ENCODE results near the gene C1orf21.

The C1orf21 gene

GRCh38 chr1:184518736-184519357 is 132.0 kb downstream of the C1orf21 start:
- DNase-seq (ENCODE audit: low read depth), result no peak

- DNase-seq (ENCODE audit: low read depth), result no peak
Observed at GRCh38 chr1:184520336-184520735, 133.5 kb downstream of the C1orf21 start.

GRCh38 chr1:184524248-184524647 is 137.4 kb downstream of the C1orf21 start:
- peak; percentile 47 for DNase-seq (ENCODE audit: low read depth)

- no peak for DNase-seq (ENCODE audit: low read depth)
Observed at GRCh38 chr1:184527402-184527801, 140.6 kb downstream of the C1orf21 start.

- no peak for DNase-seq (ENCODE audit: low read depth)
Observed at GRCh38 chr1:184530226-184530625, 143.4 kb downstream of the C1orf21 start.

GRCh38 chr1:184531296-184531695 is 144.5 kb downstream of the C1orf21 start:
- DNase-seq (ENCODE audit: low read depth), result no peak

GRCh38 chr1:184532199-184532598 is 145.4 kb downstream of the C1orf21 start:
- no peak for DNase-seq (ENCODE audit: low read depth)

GRCh38 chr1:184533049-184533448 is 146.2 kb downstream of the C1orf21 start:
- no peak for DNase-seq (ENCODE audit: low read depth)

- no peak for DNase-seq (ENCODE audit: low read depth)
Observed at GRCh38 chr1:184533915-184534314, 147.1 kb downstream of the C1orf21 start.

GRCh38 chr1:184534690-184535089 is 147.9 kb downstream of the C1orf21 start:
- DNase-seq (ENCODE audit: low read depth), result no peak

GRCh38 chr1:184535191-184535970 is 148.6 kb downstream of the C1orf21 start:
- no peak for DNase-seq (ENCODE audit: low read depth)

- no peak for DNase-seq (ENCODE audit: low read depth)
Observed at GRCh38 chr1:184536246-184536985, 149.6 kb downstream of the C1orf21 start.

GRCh38 chr1:184539580-184539979 is 152.8 kb downstream of the C1orf21 start:
- DNase-seq (ENCODE audit: low read depth), result no peak

GRCh38 chr1:184541537-184542152 is 154.8 kb downstream of the C1orf21 start:
- no peak for DNase-seq (ENCODE audit: low read depth)

- no peak for DNase-seq (ENCODE audit: low read depth)
Observed at GRCh38 chr1:184542291-184542690, 155.5 kb downstream of the C1orf21 start.

GRCh38 chr1:184545601-184546000 is 158.8 kb downstream of the C1orf21 start:
- no peak for DNase-seq (ENCODE audit: low read depth)

- no peak for DNase-seq (ENCODE audit: low read depth)
Observed at GRCh38 chr1:184552446-184552845, 165.6 kb downstream of the C1orf21 start.

- DNase-seq (ENCODE audit: low read depth), result no peak
Observed at GRCh38 chr1:184553845-184554244, 167.0 kb downstream of the C1orf21 start.

GRCh38 chr1:184555665-184556641 is 169.1 kb downstream of the C1orf21 start:
- no peak for DNase-seq (ENCODE audit: low read depth)

GRCh38 chr1:184556665-184557064 is 169.8 kb downstream of the C1orf21 start:
- DNase-seq (ENCODE audit: low read depth), result no peak

Data from ELR (cell line).